Activated CD4-positive, alpha-beta T cell treated with anti-CD3 and anti-CD28 coated beads for 48 hours (primary cell): ENCODE data around the gene PSMA6.
"Not testable (repeated sequence)": the region's sequence is repeated elsewhere in the genome, so short reads cannot be mapped to it uniquely, and the experiment has no call there.

ENCODE experiments used
- DNase-seq: peaks from one replicate; pipeline ENCODE4 v3.0.0-alpha.2; 2020

The PSMA6 gene

GRCh38 chr14:35285168-35286002 lies 6.8 kb upstream of the PSMA6 start:
- peak; percentile 31 for DNase-seq

- no peak for DNase-seq
Observed at GRCh38 chr14:35286003-35286600, 6.1 kb upstream of the PSMA6 start.

DNA sequence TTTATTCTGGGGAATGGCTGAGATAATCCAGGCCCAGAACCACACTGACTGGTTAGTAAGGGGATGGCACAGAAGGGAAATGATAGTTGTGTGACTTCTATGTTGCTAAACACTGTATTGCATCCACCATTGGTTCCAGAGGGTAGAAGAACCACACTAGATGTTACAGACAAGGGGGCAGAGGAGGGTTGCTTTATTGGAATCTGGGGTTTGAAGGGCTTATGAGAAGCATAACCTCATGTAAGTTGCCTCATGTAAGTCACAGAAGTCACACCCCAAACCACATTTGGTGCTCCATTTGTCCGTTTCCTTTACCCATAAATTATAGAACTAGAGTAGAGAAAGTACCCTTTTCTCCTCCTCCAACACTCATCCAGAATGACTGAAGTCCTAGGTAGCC lies 5.5 kb upstream of the PSMA6 start:
- DNase-seq, result no peak

GRCh38 chr14:35287431-35288013 lies 4.7 kb upstream of the PSMA6 start:
- DNase-seq, result peak; percentile 76

- no peak for DNase-seq
Observed at GRCh38 chr14:35289623-35290022, 2.6 kb upstream of the PSMA6 start.

GRCh38 chr14:35292770-35293561 lies 784 bp downstream of the PSMA6 start:
- no peak for DNase-seq

- no peak for DNase-seq
Observed at GRCh38 chr14:35295845-35296161, 3.6 kb downstream of the PSMA6 start.

GRCh38 chr14:35296545-35296944 lies 4.4 kb downstream of the PSMA6 start:
- DNase-seq, result no peak

GRCh38 chr14:35297706-35298105 lies 5.5 kb downstream of the PSMA6 start:
- no peak for DNase-seq

- no peak for DNase-seq
Observed at GRCh38 chr14:35298351-35298750, 6.2 kb downstream of the PSMA6 start.

GRCh38 chr14:35299708-35300107 lies 7.5 kb downstream of the PSMA6 start:
- DNase-seq, result no peak

GRCh38 chr14:35300228-35300627 lies 8.0 kb downstream of the PSMA6 start:
- DNase-seq, result no peak

- DNase-seq, result not testable (repeated sequence)
Observed at GRCh38 chr14:35301334-35301733, 9.2 kb downstream of the PSMA6 start.

DNA sequence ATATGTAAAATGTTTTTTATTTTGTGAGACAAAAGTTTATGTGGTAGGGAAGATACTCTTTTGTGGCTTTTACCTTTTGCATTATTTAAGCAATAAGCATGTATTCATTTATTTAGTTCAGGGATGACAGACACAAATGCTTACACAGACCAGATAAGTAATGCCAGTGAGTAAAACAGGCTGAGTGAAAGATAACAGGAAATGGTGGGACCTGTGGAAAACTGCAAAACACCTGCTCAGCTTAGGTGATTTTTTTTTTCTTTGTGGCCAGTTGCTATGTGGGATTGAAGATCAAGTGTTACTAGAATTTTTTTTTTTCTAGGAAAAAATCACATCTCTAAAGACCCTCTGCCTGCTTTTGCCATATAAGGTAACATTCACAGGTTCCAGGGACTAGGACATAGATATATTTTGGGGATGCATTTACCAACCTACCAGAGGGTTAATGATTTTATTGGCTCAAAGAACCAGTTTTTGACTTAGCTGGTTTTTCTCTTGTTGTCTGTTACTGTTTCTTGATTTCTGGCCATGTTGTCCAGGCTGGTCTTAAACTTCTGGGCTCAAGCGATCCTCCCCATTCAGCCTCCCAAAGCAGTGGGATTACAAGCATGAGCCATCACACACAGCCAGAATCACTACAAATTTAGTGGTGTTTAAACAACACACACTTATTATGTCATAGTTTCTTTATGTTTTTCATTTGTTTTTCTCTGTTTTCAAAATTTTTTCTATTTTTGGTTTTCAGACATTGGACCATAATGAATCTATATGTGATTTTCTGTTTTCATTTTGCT lies 9.8 kb downstream of the PSMA6 start:
- no peak for DNase-seq

GRCh38 chr14:35303149-35303935 lies 11.2 kb downstream of the PSMA6 start:
- DNase-seq, result no peak

DNA sequence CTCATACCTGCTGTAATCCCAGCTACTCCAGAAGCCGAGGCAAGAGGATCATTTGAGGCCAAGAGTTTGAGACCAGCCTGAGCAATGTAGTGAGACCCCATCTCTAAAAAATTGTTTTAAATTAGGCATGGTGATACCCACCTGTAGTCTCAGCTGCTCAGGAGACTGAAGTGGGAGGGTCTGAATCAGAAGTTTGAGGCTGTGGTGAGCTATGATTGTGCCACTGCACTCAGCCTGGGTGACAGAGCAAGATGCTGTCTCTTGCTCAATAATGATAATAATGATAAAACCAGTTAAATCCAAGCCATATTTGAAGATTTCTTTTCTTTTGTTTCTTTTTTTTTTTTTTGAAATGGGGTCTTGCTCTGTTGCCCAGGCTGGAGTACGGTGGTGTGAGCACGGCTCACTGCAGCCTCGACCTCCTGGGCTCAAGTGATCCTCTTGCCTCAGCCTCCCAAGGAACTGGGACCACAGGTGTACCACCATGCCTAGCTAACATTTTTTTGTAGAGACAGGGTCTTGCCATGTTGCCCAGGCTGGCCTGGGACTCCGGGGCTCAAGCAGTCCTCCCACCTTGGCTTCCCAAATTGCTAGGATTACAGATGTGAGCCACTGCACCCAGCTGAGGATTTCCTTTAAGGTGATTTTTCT lies 12.8 kb downstream of the PSMA6 start:
- no peak for DNase-seq

- DNase-seq, result no peak
Observed at GRCh38 chr14:35305633-35306032, 13.5 kb downstream of the PSMA6 start.

- DNase-seq, result no peak
Observed at GRCh38 chr14:35306114-35306513, 13.9 kb downstream of the PSMA6 start.

DNA sequence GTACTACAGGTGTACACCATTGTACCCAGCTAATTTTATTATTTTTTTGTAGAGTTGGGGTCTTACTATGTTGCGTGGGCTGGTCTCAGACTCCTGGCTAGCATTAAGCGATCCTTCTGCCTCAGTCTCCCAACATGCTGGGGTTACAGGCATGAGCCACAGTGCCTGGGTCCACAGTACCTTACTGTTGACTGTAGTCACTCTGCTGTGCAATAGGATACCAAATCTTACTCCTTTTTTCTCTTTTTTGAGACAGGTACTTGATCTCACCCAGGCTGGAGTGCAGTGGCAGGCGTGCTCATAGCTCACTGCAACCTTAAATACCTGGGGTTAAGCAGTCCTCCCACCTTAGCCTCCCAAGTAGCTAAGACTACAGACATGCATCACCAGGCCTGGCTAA lies 25.6 kb downstream of the PSMA6 start:
- no peak for DNase-seq

- no peak for DNase-seq
Observed at GRCh38 chr14:35319509-35319908, 27.3 kb downstream of the PSMA6 start.

GRCh38 chr14:35320472-35320871 lies 28.3 kb downstream of the PSMA6 start:
- DNase-seq, result no peak
